Measurements from ENCODE around the gene S100A2. TPM values are rescaled to one million over a fixed set of nuclear protein-coding genes. Genes with fewer than 3 reads are reported as not detected.

The S100A2 gene
- total and polyA plus RNA-seq, 2 of the 13 experiments (the other 11 are each of a cell fraction or from before 2014, with no cell fraction given), result 1.2 TPM

DNA sequence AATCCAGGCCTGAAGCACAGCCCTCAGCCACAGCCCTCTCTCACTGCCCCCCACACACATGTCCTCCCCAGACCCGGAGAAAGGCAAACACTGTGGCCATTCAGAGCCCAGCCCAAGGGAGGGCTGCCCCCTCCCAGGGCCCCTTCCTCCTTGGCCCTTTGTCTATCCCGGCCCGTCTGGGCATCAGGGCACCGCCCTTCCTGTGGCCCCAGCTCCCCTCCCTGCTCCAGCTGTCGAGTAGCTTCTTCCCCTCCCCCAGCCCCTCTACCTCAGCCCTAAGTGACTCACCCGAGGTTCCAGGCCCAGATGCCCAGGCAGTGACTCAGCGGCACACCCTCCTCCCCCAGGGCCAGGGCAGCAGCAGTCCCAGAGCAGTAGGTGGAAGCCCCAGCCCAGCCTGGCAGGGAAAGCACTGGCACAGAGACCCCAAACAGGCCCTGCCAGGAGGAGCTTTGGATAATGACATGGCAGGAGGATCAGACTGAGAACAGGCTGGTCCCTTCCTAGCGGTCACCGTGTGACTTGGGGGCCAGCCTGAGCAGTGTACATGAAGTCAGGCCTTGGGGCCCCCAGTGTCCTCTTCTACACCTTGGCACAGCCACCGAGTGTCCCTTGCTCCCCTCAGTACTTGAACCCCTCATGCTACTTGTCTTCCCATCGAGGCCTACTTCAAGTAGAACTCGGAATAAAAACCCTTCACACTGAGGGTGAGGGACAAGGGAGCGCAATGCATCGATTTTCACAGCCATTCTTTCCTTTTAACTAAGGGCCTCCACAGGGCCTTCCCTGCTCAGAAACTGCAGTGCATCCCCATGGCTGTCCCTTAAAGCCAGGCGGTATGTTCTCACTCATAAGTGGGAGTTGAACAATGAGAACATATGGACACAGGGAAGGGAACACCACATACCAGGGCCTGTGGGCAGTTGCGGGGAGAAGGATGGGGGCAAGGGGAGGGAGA is 1.0 kb upstream of the S100A2 start (continued):
- TF ChIP-seq MEIS1 (CRISPR knock-in tag; IDR thresholded peaks at IDR 0.05; ENCODE audit: borderline replicate concordance) (peak; percentile 82; the same call in 1 of the 2 replicates), ZNF180 (CRISPR knock-in tag; IDR thresholded peaks at IDR 0.05; ENCODE audit: borderline replicate concordance, low read depth) (no peak), ZNF839 (CRISPR knock-in tag; IDR thresholded peaks at IDR 0.05; ENCODE audit: borderline replicate concordance) (no peak), RNF2 (conservative IDR thresholded peaks at IDR 0.05; ENCODE audit: low read depth) (0 out of 2 replicates have a peak, but pooled peaks have one; percentile 15), ZNF460 (CRISPR knock-in tag; IDR thresholded peaks at IDR 0.05; ENCODE audit: borderline replicate concordance) (no peak), DR1 (CRISPR knock-in tag; IDR thresholded peaks at IDR 0.05) (no peak), KAT8 (CRISPR knock-in tag; IDR thresholded peaks at IDR 0.05) (no peak), FOXP1 (IDR thresholded peaks at IDR 0.05) (no peak), FOXP1 (CRISPR knock-in tag; IDR thresholded peaks at IDR 0.05) (0 out of 2 replicates have a peak, but pooled peaks have one; percentile 27), KDM6A (CRISPR knock-in tag; IDR thresholded peaks at IDR 0.05; ENCODE audit: low read depth) (peak; percentile 46; the same call in 1 of the 2 replicates), SNAPC5 (CRISPR knock-in tag; IDR thresholded peaks at IDR 0.05; ENCODE audit: borderline replicate concordance) (no peak), ZNF296 (CRISPR knock-in tag; conservative IDR thresholded peaks at IDR 0.05) (no peak), SRSF4 (IDR thresholded peaks at IDR 0.05; ENCODE audit: low read depth, low read length, poor library complexity, severe bottlenecking) (no peak), HNRNPLL (IDR thresholded peaks at IDR 0.05; ENCODE audit: low read depth, low read length, poor library complexity, severe bottlenecking) (peak; percentile 21), TEF (CRISPR knock-in tag; IDR thresholded peaks at IDR 0.05) (no peak), GPN1 (CRISPR knock-in tag; IDR thresholded peaks at IDR 0.05; ENCODE audit: borderline replicate concordance) (no peak), ZNF451 (CRISPR knock-in tag; IDR thresholded peaks at IDR 0.05) (no peak), MAZ (IDR thresholded peaks at IDR 0.05; ENCODE audit: borderline replicate concordance, low read depth, low read length) (0 out of 2 replicates have a peak, but pooled peaks have one; percentile 55), MAZ (CRISPR knock-in tag; IDR thresholded peaks at IDR 0.05; ENCODE audit: low read depth) (peak; percentile 41; the same call in 1 of the 2 replicates), ZNF740 (CRISPR knock-in tag; IDR thresholded peaks at IDR 0.05) (peak; percentile 29; the same call in 1 of the 2 replicates), ERF (CRISPR knock-in tag; IDR thresholded peaks at IDR 0.05) (0 out of 2 replicates have a peak, but pooled peaks have one; percentile 18), ARHGAP35 (CRISPR knock-in tag; IDR thresholded peaks at IDR 0.05; ENCODE audit: borderline replicate concordance) (no peak)
- TF ChIP-seq, protein P1, sequence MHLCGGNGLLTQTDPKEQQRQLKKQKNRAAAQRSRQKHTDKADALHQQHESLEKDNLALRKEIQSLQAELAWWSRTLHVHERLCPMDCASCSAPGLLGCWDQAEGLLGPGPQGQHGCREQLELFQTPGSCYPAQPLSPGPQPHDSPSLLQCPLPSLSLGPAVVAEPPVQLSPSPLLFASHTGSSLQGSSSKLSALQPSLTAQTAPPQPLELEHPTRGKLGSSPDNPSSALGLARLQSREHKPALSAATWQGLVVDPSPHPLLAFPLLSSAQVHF (CRISPR knock-in tag; IDR thresholded peaks at IDR 0.05), result no peak
- TF ChIP-seq, protein P2, sequence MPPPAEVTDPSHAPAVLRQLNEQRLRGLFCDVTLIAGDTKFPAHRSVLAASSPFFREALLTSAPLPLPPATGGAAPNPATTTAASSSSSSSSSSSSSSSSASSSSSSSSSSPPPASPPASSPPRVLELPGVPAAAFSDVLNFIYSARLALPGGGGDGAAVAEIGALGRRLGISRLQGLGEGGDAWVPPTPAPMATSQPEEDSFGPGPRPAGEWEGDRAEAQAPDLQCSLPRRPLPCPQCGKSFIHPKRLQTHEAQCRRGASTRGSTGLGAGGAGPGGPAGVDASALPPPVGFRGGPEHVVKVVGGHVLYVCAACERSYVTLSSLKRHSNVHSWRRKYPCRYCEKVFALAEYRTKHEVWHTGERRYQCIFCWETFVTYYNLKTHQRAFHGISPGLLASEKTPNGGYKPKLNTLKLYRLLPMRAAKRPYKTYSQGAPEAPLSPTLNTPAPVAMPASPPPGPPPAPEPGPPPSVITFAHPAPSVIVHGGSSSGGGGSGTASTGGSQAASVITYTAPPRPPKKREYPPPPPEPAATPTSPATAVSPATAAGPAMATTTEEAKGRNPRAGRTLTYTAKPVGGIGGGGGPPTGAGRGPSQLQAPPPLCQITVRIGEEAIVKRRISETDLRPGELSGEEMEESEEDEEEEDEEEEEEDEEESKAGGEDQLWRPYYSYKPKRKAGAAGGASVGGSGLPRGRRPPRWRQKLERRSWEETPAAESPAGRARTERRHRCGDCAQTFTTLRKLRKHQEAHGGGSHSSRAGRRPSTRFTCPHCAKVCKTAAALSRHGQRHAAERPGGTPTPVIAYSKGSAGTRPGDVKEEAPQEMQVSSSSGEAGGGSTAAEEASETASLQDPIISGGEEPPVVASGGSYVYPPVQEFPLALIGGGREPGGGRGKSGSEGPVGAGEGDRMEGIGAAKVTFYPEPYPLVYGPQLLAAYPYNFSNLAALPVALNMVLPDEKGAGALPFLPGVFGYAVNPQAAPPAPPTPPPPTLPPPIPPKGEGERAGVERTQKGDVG (CRISPR knock-in tag; IDR thresholded peaks at IDR 0.05; ENCODE audit: borderline replicate concordance), result no peak

All from HepG2 (cell line).